NCI-H1105 treated with DMSO at 0.1 percent for 48 hours (cell line): ENCODE results near the gene TBC1D22A.

Experiments
- DNase-seq: peaks from one replicate; lab custom pipeline; 2025; lab: John Stamatoyannopoulos, UW

TBC1D22A gene

GRCh38 chr22:47013861-47014635 is 251.6 kb downstream of the TBC1D22A start:
- DNase-seq, result no peak

DNA sequence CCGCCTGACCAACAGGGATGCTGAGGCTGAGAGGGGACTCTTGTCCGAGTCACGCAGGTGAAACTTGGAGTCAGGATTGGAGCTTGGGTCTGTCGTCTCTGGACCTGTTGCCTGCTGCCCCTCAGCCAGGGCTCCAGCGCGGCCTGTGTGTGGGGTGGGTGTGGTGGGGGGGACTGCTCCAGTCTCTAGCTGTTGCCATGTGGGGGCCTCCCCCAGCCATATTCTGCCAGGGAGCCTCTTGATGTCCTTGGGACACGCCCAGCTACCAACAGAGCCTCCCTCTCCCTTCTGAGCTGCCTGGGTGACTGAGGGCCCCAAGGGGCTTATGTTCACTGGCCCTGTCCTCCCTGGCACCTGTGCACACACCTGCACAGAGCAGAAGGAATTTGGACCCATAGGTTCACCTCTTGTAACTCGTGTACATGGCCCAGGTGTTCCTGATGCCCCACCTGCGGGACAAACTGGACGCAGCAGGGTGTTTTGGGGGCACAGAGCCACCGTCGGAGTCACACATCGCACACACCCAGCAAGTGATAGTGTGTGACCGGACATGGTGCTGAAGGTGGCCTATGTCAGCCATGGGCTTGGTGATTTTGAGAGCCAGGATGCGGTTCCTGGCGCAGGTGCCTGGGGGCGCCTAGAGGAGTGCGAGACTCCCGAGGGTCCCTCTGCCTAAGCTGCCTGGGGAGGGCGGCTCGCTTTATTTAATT is 252.3 kb downstream of the TBC1D22A start:
- no peak for DNase-seq

DNA sequence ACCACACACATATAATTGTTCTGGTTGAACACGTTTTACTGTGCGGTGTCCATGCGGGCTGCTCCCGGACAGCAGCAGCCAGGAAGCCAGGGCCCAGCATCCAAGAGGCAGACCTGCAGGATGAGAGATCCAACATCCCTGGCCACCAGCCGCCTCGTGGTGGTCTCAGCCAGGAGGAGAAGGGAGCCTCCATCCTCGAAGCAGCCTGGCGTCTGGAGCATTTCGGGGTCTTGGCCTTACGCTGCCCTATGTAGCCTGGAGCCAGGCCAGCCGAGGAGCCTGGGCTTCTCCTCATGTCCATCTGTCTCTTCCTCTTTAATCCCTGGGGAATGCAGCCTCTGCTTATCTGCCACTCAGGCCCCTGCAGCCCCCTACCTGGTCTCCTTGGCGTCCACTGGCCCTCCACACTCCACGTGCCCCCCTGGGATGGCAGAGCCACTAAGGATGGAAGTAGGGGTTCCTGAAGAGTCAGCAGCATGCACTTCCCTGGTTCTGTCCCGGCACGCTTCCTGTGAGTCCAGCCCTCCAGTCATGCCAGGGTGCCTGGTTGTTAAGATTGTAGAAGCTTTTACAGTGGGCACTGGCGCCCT is 253.2 kb downstream of the TBC1D22A start:
- no peak for DNase-seq

GRCh38 chr22:47016631-47017030 is 254.2 kb downstream of the TBC1D22A start:
- no peak for DNase-seq

DNA sequence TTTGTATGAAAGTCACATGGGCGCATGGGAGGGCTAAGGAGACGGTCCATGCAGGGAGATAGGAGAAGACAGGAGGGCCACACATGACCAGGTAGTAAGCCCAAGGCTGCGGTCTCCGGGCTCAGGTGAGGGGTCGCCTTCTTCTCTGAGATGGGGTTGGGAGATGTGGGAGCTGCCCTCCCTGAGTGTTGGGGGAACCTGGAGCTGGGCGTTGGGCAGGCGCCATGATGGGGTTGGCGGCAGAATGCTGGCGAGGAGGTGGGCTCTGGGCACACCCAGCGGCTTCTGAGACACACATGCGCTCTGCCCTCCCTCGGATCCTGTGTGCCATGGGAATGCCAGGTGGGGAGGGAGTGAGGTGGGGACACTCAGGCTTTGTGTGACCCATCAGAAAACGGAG is 254.8 kb downstream of the TBC1D22A start:
- DNase-seq, result no peak

- DNase-seq, result no peak
Measured at GRCh38 chr22:47018010-47018910, 255.8 kb downstream of the TBC1D22A start.

DNA sequence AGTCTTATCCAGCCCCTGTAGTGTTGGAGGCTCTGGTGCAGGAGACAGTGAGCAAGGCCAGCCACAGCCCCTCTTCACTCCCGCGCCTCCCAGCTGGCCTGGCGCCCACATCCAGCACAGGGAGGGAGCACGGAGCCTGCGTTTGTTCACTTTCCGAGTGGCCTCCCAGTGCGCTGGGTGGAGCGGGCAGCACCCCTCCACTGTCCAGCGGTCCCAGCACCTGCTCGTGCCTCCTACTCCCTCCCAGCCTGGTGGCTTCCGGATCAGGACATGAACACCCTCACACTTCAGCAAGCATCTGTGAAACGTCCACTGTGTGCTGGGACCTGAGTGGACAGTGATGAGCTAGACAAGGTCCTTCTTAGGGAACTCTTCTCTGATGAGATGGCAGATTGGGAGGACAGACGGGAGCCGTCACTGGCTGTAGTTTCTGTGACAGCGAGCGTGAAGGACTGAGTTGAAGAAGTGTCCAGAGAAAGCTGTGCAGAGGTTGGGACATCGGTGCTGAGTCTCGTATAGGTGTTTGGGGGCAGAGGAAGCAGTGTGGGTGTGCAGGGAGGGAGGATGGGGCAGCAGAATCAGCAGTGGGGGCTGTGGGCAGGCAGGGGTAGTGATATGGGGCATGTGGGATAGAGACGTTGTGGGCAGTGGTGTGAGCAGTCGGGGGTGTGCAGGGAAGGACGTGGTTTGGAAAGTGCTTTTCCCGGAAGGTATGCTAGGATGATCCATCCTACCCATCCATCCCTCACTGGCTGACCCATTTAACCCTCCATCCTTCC is 256.8 kb downstream of the TBC1D22A start:
- no peak for DNase-seq

GRCh38 chr22:47020166-47020565 is 257.7 kb downstream of the TBC1D22A start:
- no peak for DNase-seq

- no peak for DNase-seq
Measured at GRCh38 chr22:47021371-47022074, 259.1 kb downstream of the TBC1D22A start.

- no peak for DNase-seq
Measured at GRCh38 chr22:47022075-47022473, 259.6 kb downstream of the TBC1D22A start.

DNA sequence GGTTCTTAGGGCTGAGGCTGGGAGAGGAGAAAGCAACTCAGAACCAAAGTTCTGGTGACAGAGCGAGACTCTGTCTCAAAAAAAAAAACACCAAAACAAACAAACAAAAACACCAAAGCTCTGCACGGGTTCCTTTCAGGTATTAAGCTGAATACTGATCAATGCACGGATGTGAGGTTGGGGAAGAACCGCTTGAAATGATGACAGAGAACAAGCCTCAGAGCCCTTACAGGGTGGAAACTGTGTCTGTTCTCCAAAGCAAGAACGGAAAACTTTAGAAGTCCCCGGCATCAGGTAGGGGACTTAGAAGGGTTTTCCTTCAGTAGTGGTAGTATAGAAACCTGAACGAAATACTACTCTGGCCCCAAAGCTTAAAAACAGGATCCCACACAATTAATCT is 260.0 kb downstream of the TBC1D22A start:
- DNase-seq, result no peak

DNA sequence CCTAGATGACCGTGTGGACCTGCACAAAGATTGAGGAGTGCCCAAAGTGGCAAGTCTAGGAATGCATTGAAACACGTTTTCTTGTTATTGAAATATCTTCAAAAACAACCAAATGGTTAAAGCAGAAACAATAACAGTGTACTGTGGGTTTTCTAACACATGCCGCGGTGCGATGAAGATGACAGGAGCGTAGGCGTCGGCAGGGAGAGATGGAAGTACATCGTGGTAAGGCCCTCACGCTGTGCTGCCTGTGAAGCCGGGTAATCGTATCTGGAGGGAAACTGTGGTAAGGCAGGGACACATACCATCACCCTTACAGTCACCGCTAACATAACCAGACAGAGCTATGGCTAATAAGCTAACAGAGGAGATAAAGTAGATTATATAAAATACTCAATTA is 261.4 kb downstream of the TBC1D22A start:
- no peak for DNase-seq

DNA sequence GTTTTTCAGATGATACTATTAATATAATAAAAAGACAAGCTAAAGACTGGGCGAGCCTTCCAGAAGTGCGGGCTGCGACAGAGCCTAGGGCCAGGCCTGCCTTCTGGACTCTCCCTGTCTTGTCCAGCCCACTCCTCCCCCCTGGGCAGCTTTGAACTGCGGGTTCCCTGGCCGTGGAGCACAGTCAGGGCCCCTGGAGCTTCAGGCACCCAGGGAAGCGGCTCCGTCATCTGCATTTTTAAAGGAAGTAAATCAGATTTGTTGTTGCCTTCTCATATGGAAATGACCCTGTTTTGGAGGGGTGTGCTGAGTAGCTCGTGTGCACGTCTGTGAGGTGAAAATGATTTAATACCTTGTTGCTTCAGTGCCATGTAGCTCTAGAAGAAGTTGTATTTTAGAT is 265.3 kb downstream of the TBC1D22A start:
- no peak for DNase-seq

DNA sequence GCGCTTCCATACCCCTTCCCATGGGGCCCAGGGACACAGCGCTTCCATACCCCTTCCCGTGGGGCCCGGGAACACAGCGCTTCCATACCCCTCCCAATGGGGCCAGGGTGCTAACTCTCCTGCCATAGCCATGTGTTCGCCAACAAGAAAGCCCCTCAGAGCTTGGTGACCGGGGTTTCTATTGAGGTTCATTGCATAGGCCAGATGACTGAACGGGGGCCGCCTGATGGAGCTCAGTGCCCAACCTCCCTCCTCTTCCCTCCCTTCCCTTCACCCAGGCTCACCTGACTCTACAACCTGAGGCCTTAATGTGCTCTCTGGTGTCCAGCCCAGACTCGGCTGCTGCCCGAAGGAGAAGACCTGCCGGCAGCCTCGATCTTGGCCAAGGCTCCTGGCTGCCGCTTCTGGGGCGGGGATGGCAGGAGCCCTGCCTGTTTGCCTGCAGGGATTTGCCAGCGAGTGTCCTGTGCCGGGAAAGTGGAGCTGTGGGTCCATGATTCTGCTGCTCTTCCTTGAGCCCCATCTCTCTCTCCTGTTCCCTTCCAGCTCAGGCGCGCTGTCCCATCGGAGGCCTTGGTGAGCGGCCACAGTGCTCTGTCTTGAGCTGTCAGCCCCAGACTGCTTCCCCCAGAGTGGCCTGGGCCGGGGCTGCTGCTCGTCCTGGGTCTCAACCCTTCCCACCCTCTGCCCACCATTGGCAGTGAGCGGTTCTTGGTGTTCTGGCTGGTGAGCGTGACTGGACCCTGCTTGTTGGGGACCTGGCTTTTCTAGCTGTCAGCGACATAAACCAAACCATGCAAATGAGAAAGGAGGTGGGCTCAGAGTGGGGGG is 267.0 kb downstream of the TBC1D22A start:
- no peak for DNase-seq

DNA sequence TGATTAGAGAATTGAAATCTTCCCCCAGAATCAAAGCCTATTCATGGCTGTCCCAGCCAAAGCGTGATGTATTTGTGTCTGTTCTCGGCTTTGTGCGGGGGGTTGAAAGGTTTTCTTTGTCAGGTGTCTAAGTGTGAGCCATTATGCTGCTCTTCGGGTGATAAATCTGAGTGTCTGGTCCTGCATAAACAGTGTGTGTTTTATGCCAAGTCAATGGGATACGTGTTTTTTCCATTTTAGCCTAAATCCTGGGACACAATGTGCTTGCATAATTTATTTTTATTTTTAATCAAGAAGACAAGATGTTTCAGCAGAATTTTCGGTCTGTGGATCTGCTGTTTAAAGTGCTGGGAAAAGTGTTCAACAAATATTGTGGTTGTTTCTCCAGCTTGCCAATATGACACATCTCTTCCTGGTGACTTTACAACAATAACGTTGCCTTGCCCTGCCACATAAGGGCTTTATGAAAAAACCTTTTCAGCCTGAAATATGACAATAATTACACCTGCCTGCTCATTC is 267.8 kb downstream of the TBC1D22A start:
- no peak for DNase-seq

DNA sequence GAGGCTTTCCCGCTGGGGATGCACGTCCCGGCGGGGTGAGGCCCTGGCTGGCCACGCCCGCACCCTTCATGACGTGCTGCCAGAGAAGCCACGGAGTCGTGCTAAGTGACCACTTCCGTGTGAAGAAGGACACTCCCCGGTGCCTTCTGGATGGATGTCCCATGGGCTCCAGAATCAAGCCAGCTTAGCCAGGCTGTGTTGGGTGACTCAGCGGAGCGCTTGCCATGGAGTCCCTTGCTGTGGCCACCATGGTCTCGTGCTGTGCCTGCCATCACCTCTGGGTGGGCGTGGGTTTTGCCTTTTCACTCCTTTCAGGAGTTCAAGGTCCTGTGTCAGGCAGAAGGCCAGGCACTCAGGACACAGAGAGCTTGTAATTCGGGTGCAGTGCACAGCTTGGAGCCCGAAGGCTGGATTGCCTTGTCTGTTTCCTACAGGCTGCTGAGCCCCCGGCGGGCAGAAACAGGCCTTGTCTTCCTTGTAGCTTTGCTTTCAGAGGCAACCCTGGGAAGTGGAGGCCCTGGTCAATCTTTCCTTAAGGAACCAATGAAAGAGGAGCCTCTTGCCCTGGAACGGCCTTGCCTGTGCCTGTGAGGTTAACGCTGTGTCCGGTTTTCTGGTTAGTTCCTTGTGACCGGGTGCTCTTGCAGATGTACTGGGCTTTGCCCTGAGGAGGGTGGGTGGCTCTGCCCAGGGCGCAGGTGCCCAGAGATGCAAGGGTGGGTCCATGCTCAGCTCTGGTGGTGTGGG is 268.6 kb downstream of the TBC1D22A start:
- no peak for DNase-seq

GRCh38 chr22:47031628-47031915 is 269.1 kb downstream of the TBC1D22A start:
- DNase-seq, result no peak

GRCh38 chr22:47032091-47032943 is 269.9 kb downstream of the TBC1D22A start:
- no peak for DNase-seq
